Osteoblast (primary cell): ENCODE results near the gene OTOR. TPM values are rescaled to one million over a fixed set of nuclear protein-coding genes. Genes with fewer than 3 reads are reported as not detected.

Experiments
- DNase-seq: peaks from one replicate; pipeline ENCODE4 v3.0.0; 2011; ENCODE audit warnings: low spot score, mixed read lengths; ENCODE audit not compliant: insufficient read length; ENCODE audit errors: missing footprints
- H2AFZ ChIP-seq: 2 replicates; pipeline ENCODE4 v1.6.0; 2011; ENCODE audit warnings: mild to moderate bottlenecking, low read length
- H3K27ac ChIP-seq: 2 replicates; pipeline ENCODE4 v1.5.1; 2011; ENCODE audit warnings: mild to moderate bottlenecking, low read depth, low read length, moderate library complexity
- H3K27me3 ChIP-seq: 2 replicates; pipeline ENCODE4 v1.6.0; 2012; ENCODE audit warnings: mild to moderate bottlenecking, control low read depth, inconsistent platforms, low read length, moderate library complexity; ENCODE audit not compliant: insufficient read depth
- H3K36me3 ChIP-seq: 2 replicates; pipeline ENCODE4 v1.5.1; 2011; ENCODE audit warnings: mild to moderate bottlenecking, low read length, control low read depth, moderate library complexity; ENCODE audit not compliant: insufficient read depth
- H3K4me1 ChIP-seq: 2 replicates; pipeline ENCODE4 v1.5.1; 2011; ENCODE audit warnings: mild to moderate bottlenecking, low read length, control low read depth, moderate library complexity; ENCODE audit not compliant: insufficient read depth
- H3K4me2 ChIP-seq: 2 replicates; pipeline ENCODE4 v1.6.0; 2011; ENCODE audit warnings: mild to moderate bottlenecking, low read length; ENCODE audit not compliant: insufficient read depth
- H3K4me3 ChIP-seq: fragments of 200-600 bp; sonication (generic); 3 replicates; pipeline ENCODE4 v1.5.1; 2012; ENCODE audit warnings: mild to moderate bottlenecking, low read length, inconsistent platforms; ENCODE audit not compliant: insufficient read depth
- H3K79me2 ChIP-seq: 2 replicates; pipeline ENCODE4 v1.6.0; 2012; ENCODE audit warnings: mild to moderate bottlenecking, low read length, control low read depth, inconsistent platforms; ENCODE audit not compliant: insufficient read depth
- H3K9me3 ChIP-seq: 2 replicates; pipeline ENCODE4 v1.5.1; 2011; ENCODE audit warnings: low read depth, low read length, control low read depth
- H4K20me1 ChIP-seq: 2 replicates; pipeline ENCODE4 v1.6.0; 2012; ENCODE audit warnings: mild to moderate bottlenecking, low read length, control low read depth; ENCODE audit not compliant: insufficient read depth
- CTCF ChIP-seq: IDR thresholded peaks from 2 replicates; pipeline ENCODE4 v1.5.1; 2011; ENCODE audit warnings: mild to moderate bottlenecking, low read depth, low read length, moderate library complexity; ENCODE audit errors: extremely low read depth
- total RNA-seq: library from RNA; depleted of rRNA; stranded (reverse); fragments of >200 nt; gene quantifications from 2 replicates; pipeline ENCODE4 v1.2.3, GENCODE V29; 2012

The OTOR gene
- total RNA-seq, 1 donor = not detected

GRCh38 chr20:16747291-16747811 is 807 bp upstream of the OTOR start:
- H3K36me3 ChIP-seq = no peaks in the 10 kb centered on the region

GRCh38 chr20:16749573-16749972 is 1.4 kb downstream of the OTOR start:
- no peak overlapping the region for H3K27ac ChIP-seq
- no peaks in the 10 kb centered on the region for H3K36me3 ChIP-seq
- no peaks in the 10 kb centered on the region for H3K79me2 ChIP-seq
- H3K4me2 ChIP-seq = no peak overlapping the region
- no peak for TF ChIP-seq CTCF
- H3K4me1 ChIP-seq = no peaks in the 10 kb centered on the region
- H3K27me3 ChIP-seq = no peaks in the 10 kb centered on the region
- H3K9me3 ChIP-seq = no peaks in the 10 kb centered on the region
- no peak overlapping the region for H3K4me3 ChIP-seq
- H2AFZ ChIP-seq = no peak overlapping the region
- DNase-seq = no peak
- H4K20me1 ChIP-seq = no peaks in the 10 kb centered on the region

More at GRCh38 chr20:16747291-16747811, 807 bp upstream of the OTOR start:
- no peak for DNase-seq
- Histone ChIP-seq H3K4me3 (no peak overlapping the region), H4K20me1 (no peaks in the 10 kb centered on the region), H2AFZ (no peak overlapping the region), H3K27ac (no peak overlapping the region), H3K4me1 (no peaks in the 10 kb centered on the region), H3K9me3 (no peaks in the 10 kb centered on the region), H3K27me3 (no peaks in the 10 kb centered on the region), H3K79me2 (no peaks in the 10 kb centered on the region), H3K4me2 (no peak overlapping the region)
- no peak for TF ChIP-seq CTCF

DNA sequence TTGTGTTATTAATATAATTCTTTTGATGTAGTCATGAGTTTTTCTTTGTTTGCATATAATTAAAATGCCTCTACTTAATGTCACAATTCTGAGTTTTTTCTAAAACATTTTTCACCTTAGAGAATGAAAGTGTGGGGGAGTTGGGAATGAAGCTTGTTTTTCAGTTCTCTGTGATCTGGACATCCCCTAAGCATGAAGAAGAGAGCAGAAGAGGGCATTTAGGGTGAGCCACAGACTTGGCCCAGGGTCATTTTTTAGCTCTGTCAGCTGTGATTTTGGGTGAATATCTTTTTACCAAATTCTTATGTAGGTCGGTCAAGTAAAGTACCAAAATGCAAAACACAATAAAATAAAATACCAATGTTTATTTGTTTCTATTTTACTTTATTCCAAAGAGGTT is 3.9 kb downstream of the OTOR start:
- Histone ChIP-seq H3K4me2 (no peak overlapping the region), H3K79me2 (no peaks in the 10 kb centered on the region), H3K4me1 (no peaks in the 10 kb centered on the region), H3K36me3 (no peaks in the 10 kb centered on the region), H3K27me3 (no peaks in the 10 kb centered on the region), H3K4me3 (no peak overlapping the region), H3K9me3 (no peaks in the 10 kb centered on the region), H3K27ac (no peak overlapping the region), H4K20me1 (no peaks in the 10 kb centered on the region), H2AFZ (no peak overlapping the region)
- no peak for DNase-seq
- TF ChIP-seq CTCF = no peak

DNA sequence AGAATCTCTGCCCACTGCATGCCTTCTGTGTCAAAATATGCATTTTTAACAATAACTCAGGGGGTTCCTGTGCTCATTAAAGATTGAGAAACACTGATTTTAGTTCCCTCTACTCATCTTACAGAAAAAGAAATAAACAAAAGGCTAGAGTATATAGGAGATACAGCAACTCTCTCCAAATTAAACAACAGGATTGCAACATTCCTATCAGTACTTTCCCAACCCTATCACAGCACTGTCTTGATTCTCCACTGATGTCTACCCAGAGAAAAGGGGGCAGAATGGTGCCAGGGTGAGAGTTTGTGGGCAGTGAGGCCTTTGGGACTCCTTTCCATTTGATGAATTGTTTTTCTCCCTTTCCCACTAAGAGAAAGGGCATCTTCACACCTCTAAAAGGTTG is 4.7 kb downstream of the OTOR start:
- no peaks in the 10 kb centered on the region for H3K79me2 ChIP-seq
- TF ChIP-seq CTCF = no peak

More for the DNA sequence above, 4.7 kb downstream of the OTOR start:
- Histone ChIP-seq H3K36me3 (no peaks in the 10 kb centered on the region), H3K4me2 (no peak overlapping the region), H3K4me1 (no peaks in the 10 kb centered on the region), H3K27me3 (no peaks in the 10 kb centered on the region), H2AFZ (no peak overlapping the region), H3K27ac (no peak overlapping the region), H3K9me3 (no peaks in the 10 kb centered on the region), H4K20me1 (no peaks in the 10 kb centered on the region), H3K4me3 (no peak overlapping the region)
- DNase-seq = no peak
